Right cardiac atrium (tissue), 5 donors: ENCODE measurements around the gene RNF157. TPM values are rescaled to one million over a fixed set of nuclear protein-coding genes. Genes with fewer than 3 reads are reported as not detected.

Experiments used
- ATAC-seq, 2 donors: fragments of 200-7000 bp; cut with Tn5 transposase; one replicate each; pipeline versions ENCODE4 v1.8.0 to v1.9.1; 2020; ENCODE audit warnings: moderate library complexity in 2 of 2, mild to moderate bottlenecking in 1 of 2
- DNase-seq, 3 donors: peaks; one replicate each; pipeline ENCODE4 v3.0.0-alpha.2; 2020
- H3K27ac ChIP-seq: one replicate; pipeline ENCODE4 v1.5.1; 2013; ENCODE audit warnings: mild to moderate bottlenecking, low read length, control low read depth, moderate library complexity
- H3K27me3 ChIP-seq: one replicate; pipeline ENCODE4 v1.6.1; 2013; ENCODE audit not compliant: control insufficient read depth, insufficient read depth
- H3K4me1 ChIP-seq: one replicate; pipeline ENCODE4 v1.6.1; 2013; ENCODE audit warnings: low read length; ENCODE audit not compliant: control insufficient read depth, insufficient read depth
- H3K4me3 ChIP-seq: one replicate; pipeline ENCODE4 v1.5.1; 2013; ENCODE audit warnings: low read length, control low read depth
- H3K9me3 ChIP-seq: one replicate; pipeline ENCODE4 v1.6.1; 2013; ENCODE audit warnings: low read length; ENCODE audit not compliant: control insufficient read depth
- WGBS: extraction: QIAGEN DNeasy Blood & Tissue Kit; methylation state at CpG from one replicate; pipeline ENCODE4 v1.1.7; 2013; 5-methylcytosine and 5-hydroxymethylcytosine counted together
- intact Hi-C, 4 donors: fragments of 100-400 bp; cut with DNase I; formaldehyde crosslinking; loops; one replicate each; pipeline versions ENCODE4 v1.11.0 to v1.14.0; 2022 to 2023
- microRNA-seq, 2 donors: library from miRNA; unstranded; fragments of <30 nt; microRNA quantifications; one replicate each; pipeline ENCODE4 v1.2.0, GENCODE V29; 2020 to 2021
- polyA plus RNA-seq: library from polyadenylated mRNA; stranded (reverse); fragments of 200-250 nt; gene quantifications from one replicate; pipeline ENCODE4 v1.2.3, GENCODE V29; 2013
- total RNA-seq, 4 donors: library from RNA; stranded (reverse); fragmentation: NEBNext Ultra II Directional; extraction: Animal tissue kit (Norgen Biotek cat#: 25700); gene quantifications; one replicate each; pipeline ENCODE4 v1.2.1, GENCODE V29; 2021
- donor health status: healthy with polysubstance abuse.
- donor health status: DM: no; HTN: yes; CAD: no.
- donor health status: DM: no; HTN: no; CAD: no.
- donor health status: DM: no; HTN: yes; CAD: no; lungs with severe emphysema.
- donor health status: DM: yes; HTN: yes; CAD: no.

RNF157 gene
- total and polyA plus RNA-seq, 5 donors, result 10.2 to 18.8 (median 12.1) TPM

DNA sequence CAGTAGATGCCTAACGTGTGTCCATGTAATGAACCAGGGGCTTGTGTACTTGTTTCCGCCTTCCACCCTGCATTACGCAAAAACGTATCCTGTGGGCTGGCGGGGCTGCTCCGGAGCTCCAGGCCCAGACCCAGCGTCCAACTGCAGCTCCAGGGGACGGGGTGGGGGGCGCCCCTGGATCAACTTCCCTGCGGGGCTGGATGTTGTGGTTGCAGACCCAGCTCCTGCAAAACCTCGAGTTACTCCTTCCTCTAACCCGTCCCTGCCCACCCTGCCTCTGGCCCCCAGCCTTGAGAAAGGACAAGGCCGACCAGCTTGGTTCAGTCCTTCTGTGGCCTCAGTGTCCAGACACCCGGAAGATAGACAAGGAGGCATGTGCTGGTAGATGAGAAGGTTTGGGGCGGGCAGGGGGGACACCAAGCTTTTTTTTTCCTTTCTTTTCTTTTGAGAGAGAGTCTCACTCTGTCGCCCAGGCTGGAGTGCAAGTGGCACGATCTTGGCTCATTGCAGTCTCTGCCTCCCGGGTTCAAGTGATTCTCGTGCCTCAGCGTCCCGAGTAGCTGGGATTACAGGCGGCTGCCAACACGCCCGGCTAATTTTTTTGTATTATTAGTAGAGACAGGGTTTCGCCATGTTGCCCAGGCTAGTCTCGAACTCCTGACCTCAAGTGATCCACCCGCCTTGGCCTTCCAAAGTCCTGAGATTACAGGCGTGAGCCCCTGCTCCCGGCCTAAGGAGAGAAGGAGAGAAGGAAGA, 136.0 kb downstream of the RNF157 start:
- no peaks in the 10 kb centered on the region for H3K9me3 ChIP-seq
- peak overlapping the region; percentile 74 for H3K4me3 ChIP-seq
- DNase-seq (no peak), ATAC-seq (peak; percentile 5 to 18)
- H3K27me3 ChIP-seq, result no peaks in the 10 kb centered on the region
- H3K27ac ChIP-seq, result peak overlapping the region; percentile 76
- 87% methylated on average over 29 of the region's 29 CpGs for whole genome bisulfite sequencing
- intact Hi-C loops, result no loop called here
- no peaks in the 10 kb centered on the region for H3K4me1 ChIP-seq

DNA sequence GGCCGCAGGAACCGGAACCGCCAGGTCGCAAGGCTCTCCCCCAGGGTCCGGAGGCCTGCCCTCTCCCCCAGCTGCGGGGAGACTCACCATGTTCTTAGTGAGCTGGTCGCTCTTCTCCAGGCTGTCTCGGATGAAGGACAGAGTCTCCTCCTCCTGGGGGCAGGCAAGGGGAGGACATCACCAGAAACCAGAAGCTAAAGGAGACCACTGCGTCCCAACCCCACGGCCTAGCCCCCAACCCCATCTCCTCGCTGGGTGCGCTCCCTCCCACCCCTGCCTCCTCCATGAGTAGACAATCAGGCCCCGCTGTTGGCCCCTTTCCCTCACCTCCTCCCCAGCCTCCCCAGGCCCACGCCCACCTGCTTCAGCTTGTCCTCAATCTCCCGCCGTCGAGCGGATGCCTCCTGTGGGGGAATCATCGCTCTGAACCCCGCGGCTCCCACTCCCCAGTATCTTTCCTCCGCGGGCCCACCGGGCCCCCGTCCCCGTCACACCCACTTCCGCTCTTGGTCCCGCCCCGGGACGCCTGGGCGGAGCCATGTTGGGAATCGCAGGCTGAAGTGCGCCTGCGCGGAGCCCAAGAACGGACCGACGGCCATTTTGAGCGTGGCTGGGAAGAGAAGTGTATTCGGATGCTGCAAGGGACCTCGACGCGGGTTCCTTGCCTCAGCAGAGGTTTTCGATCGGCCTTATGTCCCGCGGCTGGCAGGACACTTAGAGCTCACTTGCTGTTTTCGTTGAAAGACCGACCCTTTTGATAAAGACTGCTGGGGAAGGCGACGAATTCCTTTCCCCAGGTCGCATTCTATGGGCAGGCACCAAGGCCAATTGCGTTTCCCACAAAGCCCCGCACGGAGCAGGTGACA, 136.8 kb downstream of the RNF157 start, which contains the start of gene EXOC7:
EXOC7 (minus strand) TSS at position 514 of the 866 bp plus-strand sequence; CDS start at position 419, 95 bp downstream.
- Histone ChIP-seq H3K27me3 (no peaks in the 10 kb centered on the region), H3K27ac (peak within 1 kb of the TSS; percentile 76)

DNA sequence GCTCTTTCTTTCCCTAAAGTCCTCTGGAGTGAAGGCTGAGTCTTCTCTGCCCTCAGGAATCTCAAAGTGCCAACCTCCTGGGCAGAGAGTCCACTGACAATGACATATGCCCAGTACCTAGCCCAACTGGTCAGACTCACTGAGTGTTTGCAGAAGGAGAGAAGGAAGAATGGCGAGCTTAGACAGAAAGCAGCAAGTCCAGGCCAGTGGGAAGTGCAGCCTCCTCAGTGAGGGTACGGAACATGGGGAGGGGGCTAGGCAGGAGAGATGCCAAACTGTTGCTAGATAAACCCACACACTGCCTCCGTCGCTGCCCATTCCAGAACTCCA, 137.4 kb downstream of the RNF157 start:
- Histone ChIP-seq H3K27me3 (no peaks in the 10 kb centered on the region), H3K9me3 (no peaks in the 10 kb centered on the region), H3K4me3 (peak overlapping the region; percentile 74), H3K27ac (peak overlapping the region; percentile 9), H3K4me1 (no peaks in the 10 kb centered on the region)
- ATAC-seq (peak in 1 of 2 donors; percentile 22), DNase-seq (no peak)
- intact Hi-C loops, result no loop called here
- under 1% methylated on average over 4 of the region's 4 CpGs for WGBS

More for the DNA sequence above, 136.8 kb downstream of the RNF157 start, which contains the start of gene EXOC7:
- peak; percentile 97 for ATAC-seq
- Histone ChIP-seq H3K9me3 (no peaks in the 10 kb centered on the region), H3K4me1 (no peaks in the 10 kb centered on the region), H3K4me3 (peak within 1 kb of the TSS; percentile 74)
- intact Hi-C loops, result no loop called here
- 4% methylated on average over 55 of the region's 55 CpGs for WGBS
- DNase-seq, result peak; percentile 91 to 97 (median 96)

DNA sequence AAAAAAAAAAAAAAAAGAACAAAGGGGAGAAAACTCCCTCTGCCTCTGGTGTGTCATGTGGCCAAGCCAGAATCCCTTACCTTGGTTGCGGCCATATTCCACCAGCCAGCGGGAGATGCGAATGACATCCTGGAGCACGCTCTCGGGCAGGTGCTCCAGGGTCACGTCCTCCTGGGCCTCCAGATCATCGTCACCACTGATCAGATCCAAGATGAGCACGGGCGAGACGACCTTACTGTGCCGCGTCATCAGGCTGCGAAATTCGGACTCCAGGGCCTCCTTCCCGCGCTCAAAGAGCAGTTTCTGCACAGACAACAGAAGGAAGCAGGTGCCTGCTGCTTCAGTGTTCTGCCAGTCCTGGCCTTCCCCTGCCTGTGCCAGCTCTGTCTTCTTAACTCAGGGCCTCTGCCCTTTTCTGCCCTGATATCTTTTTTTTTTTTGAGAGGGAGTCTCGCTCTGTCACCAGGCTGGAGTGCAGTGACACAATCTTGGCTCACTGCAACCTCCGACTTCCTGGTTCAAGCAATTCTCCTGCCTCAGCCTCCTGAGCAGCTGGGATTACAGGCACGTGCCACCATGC, 142.5 kb downstream of the RNF157 start:
- H3K27ac ChIP-seq, result no peak overlapping the region
- H3K27me3 ChIP-seq, result no peaks in the 10 kb centered on the region
- H3K4me1 ChIP-seq, result no peaks in the 10 kb centered on the region
- H3K9me3 ChIP-seq, result no peaks in the 10 kb centered on the region
- intact Hi-C loops, result no loop called here
- 96% methylated on average over 19 of the region's 19 CpGs for WGBS
- ATAC-seq, result no peak
- H3K4me3 ChIP-seq, result no peak overlapping the region
- DNase-seq, result no peak

DNA sequence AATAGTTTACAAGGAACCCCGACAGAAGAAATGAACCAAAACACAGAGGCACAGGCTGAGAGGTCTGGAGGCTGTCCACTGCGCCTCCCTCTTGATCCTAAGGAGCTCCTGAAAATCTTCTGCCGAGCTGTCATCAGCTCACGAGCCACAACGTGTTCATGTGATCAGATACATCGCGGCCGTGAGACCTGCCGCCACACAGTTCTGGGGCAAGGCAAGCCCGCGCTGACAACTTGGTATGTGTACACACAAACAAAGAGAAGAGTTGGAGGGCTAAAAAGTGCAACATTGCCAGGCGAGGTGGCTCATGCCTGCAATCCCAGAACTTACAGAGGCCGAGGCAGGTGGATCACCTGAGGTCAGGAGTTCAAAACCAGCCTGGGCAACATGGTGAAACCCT, 144.3 kb downstream of the RNF157 start:
- 81% methylated on average over 13 of the region's 13 CpGs for WGBS
- DNase-seq (no peak), ATAC-seq (no peak)
- Histone ChIP-seq H3K27me3 (no peaks in the 10 kb centered on the region), H3K4me3 (no peak overlapping the region), H3K27ac (no peak overlapping the region), H3K4me1 (no peaks in the 10 kb centered on the region), H3K9me3 (no peaks in the 10 kb centered on the region)
- intact Hi-C loops, result no loop called here

DNA sequence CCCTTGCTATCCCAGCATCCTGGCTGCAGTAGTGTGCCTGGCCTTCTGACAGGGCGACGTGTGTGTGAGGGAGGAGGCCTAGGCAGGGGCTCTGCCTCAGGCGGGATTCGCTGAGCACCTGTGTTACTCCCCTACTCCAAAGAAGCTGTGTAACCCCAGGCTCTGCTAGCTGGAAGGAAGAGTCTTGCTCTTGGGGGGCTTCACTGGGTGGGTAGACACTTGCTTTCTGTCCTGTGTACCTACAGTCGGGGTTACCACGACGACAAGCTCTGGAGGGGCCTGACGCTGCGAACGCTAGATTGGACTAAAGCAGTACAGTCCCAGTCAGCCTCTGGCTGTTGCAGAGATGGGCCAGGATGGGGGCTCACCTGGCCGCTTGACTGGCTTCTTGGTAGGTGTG, 146.2 kb downstream of the RNF157 start:
- Histone ChIP-seq H3K27me3 (no peaks in the 10 kb centered on the region), H3K4me1 (no peaks in the 10 kb centered on the region), H3K4me3 (no peak overlapping the region), H3K27ac (no peak overlapping the region), H3K9me3 (no peaks in the 10 kb centered on the region)
- DNase-seq (no peak), ATAC-seq (no peak)
- intact Hi-C loops, result no loop called here
- 96% methylated on average over 11 of the region's 11 CpGs for WGBS

DNA sequence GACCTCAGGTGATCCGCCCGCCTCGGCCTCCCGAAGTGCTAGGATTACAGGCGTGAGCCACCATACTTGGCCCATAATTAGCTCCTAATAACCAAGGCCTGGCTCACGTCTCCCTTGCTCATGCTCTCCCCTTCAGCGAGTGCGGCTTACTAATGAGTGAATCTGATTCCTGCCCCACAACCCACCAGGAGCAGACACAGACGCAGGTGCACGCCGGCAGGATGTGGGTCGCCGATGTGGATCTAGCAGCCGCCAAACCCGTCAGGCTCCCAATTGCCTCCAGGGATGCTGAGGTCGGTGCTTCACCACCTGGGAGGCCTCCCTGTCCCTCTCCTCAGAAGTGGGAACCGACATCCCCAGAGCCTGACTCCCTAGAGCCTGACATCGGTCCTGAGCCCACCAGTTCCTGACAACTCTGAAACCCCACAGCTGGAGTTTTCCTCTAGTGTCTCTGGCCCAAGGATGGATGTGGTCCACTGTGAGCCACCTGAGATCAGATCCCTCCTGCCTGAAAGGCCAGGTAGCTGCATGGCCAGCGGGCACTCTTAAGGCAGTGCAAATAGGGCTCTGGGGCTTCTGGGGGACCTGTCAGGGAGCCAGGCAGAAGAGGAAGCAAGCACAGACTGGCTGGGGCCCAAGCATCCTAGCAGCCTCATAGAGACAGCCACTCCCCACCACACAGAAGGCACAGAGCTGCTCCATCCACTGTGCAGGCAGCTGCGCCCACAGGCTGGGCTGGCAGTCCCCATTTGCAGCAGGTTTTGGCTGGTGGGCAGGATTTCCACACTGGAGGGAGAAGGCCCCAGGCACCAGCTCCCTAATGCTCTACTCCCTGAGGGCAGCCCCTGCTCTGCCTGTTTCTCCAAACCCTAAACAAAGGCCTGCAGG, 147.5 kb downstream of the RNF157 start:
- DNase-seq (no peak), ATAC-seq (no peak)
- Histone ChIP-seq H3K9me3 (no peaks in the 10 kb centered on the region), H3K27me3 (no peaks in the 10 kb centered on the region), H3K4me1 (no peaks in the 10 kb centered on the region), H3K4me3 (no peak overlapping the region), H3K27ac (no peak overlapping the region)
- intact Hi-C loops, result no loop called here
- 95% methylated on average over 20 of the region's 20 CpGs for WGBS

Small RNA genes lying within 50 kb of the gene (microRNA-seq; reads per million reads assigned to microRNA genes)
- gene MIR6868, result 0 reads per million in 2 donors

Other genes starting within 250 kb of the RNF157 start
- gene CDK3, start 239.6 kb downstream of the RNF157 start, total RNA-seq, result 1 to 10 TPM; 2.4 to 2.6 (median 2.5) TPM
- gene CDK3, start 239.6 kb downstream of the RNF157 start, polyA plus RNA-seq, result 2.9 TPM
- gene EVPL, start 213.2 kb downstream of the RNF157 start, total RNA-seq, result under 1 TPM in 3 of 4 donors, not detected in 1; 0.06 to 0.09 (median 0.09) TPM
- gene EVPL, start 213.2 kb downstream of the RNF157 start, polyA plus RNA-seq, result 0.02 TPM
- 10 to 100 TPM; 59.9 to 63.5 (median 61.5) TPM for gene SRP68, start 168.0 kb downstream of the RNF157 start, total RNA-seq
- gene SRP68, start 168.0 kb downstream of the RNF157 start, polyA plus RNA-seq, result 34.6 TPM
- gene GALR2, start 165.7 kb downstream of the RNF157 start, total RNA-seq, result not detected
- gene GALR2, start 165.7 kb downstream of the RNF157 start, polyA plus RNA-seq, result not detected
- not detected for gene ZACN, start 161.3 kb downstream of the RNF157 start, total RNA-seq
- 1.5 TPM for gene ZACN, start 161.3 kb downstream of the RNF157 start, polyA plus RNA-seq
- gene EXOC7, start 136.7 kb downstream of the RNF157 start, total RNA-seq, result 10 to 100 TPM; 74.5 to 93.5 (median 84.8) TPM
- 40.4 TPM for gene EXOC7, start 136.7 kb downstream of the RNF157 start, polyA plus RNA-seq
- gene FOXJ1, start 99.2 kb downstream of the RNF157 start, total RNA-seq, result not detected
- not detected for gene FOXJ1, start 99.2 kb downstream of the RNF157 start, polyA plus RNA-seq
- 10 to 100 TPM; 19.8 to 28.9 (median 24.5) TPM for gene UBALD2, start 24.9 kb upstream of the RNF157 start, total RNA-seq
- gene UBALD2, start 24.9 kb upstream of the RNF157 start, polyA plus RNA-seq, result 19.5 TPM
- 1 to 10 TPM; 1.9 to 2.5 (median 2.2) TPM for gene QRICH2, start 67.8 kb upstream of the RNF157 start, total RNA-seq
- 2.1 TPM for gene QRICH2, start 67.8 kb upstream of the RNF157 start, polyA plus RNA-seq
- gene PRPSAP1, start 113.4 kb upstream of the RNF157 start, total RNA-seq, result 10 to 100 TPM; 31.9 to 45.3 (median 39.1) TPM
- 37.4 TPM for gene PRPSAP1, start 113.4 kb upstream of the RNF157 start, polyA plus RNA-seq
- 10 to 100 TPM in 1 of 4 donors, 1 to 10 TPM in 3; 3.5 to 13.6 (median 3.8) TPM for gene SPHK1, start 144.1 kb upstream of the RNF157 start, total RNA-seq
- 3.8 TPM for gene SPHK1, start 144.1 kb upstream of the RNF157 start, polyA plus RNA-seq
- gene UBE2O, start 212.7 kb upstream of the RNF157 start, total RNA-seq, result 10 to 100 TPM; 24.2 to 37.3 (median 34.1) TPM
- 23.0 TPM for gene UBE2O, start 212.7 kb upstream of the RNF157 start, polyA plus RNA-seq
- not detected for gene AANAT, start 227.1 kb upstream of the RNF157 start, total RNA-seq
- gene AANAT, start 227.1 kb upstream of the RNF157 start, polyA plus RNA-seq, result not detected